ES-I3 (cell line): ENCODE measurements around the gene HYDIN.
A peak's percentile ranks its signal among the peaks of the same experiment; 100 is the strongest.
"Not testable (repeated sequence)": the region's sequence is repeated elsewhere in the genome, so short reads cannot be mapped to it uniquely, and the experiment has no call there.

ENCODE experiments used
- H3K36me3 ChIP-seq: 2 replicates; pipeline ENCODE4 v1.6.1; 2013; ENCODE audit warnings: mild to moderate bottlenecking, low read length, control low read depth, moderate library complexity; ENCODE audit not compliant: insufficient read depth
- H3K4me1 ChIP-seq: 2 replicates; pipeline ENCODE4 v1.6.1; 2013; ENCODE audit warnings: mild to moderate bottlenecking, control low read depth, low read length; ENCODE audit not compliant: insufficient read depth
- H3K9ac ChIP-seq: 2 replicates; pipeline ENCODE4 v1.6.1; 2013; ENCODE audit warnings: low read depth, mild to moderate bottlenecking, low read length, moderate library complexity
- H3K9me3 ChIP-seq: 2 replicates; pipeline ENCODE4 v1.6.1; 2013; ENCODE audit warnings: mild to moderate bottlenecking, low read length, moderate library complexity; ENCODE audit not compliant: control insufficient read depth, insufficient read depth

Gene HYDIN

DNA sequence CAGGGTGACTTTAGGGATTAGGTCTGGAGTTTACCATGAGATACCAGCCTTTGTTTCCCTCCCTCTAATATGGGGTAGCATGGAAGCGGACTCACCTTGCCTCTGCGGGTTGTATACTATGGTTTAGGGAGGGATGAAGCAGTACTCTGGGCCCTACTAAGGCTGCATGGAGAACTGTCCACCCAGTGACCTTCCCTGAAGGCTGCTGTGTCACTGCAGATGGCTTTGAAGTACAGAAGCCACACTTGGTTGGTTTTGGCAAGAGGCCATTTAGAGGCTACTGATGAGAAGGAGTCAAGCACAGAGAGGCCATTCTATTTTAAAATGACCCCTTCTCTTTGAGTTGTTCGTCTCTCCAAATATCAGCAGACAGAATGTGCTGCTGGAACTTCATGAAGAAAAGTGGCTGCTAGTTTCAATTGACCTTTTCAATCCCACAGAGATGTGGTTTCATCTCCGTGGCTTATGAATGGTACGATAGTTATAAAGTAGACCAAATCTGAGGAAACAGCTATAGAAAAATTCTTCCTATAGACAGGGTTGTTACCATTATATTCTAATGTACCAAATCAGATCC is 208.5 kb downstream of the HYDIN start:
- H3K36me3 ChIP-seq, H3K4me1 ChIP-seq, H3K9me3 ChIP-seq, H3K9ac ChIP-seq: not testable (repeated sequence)

DNA sequence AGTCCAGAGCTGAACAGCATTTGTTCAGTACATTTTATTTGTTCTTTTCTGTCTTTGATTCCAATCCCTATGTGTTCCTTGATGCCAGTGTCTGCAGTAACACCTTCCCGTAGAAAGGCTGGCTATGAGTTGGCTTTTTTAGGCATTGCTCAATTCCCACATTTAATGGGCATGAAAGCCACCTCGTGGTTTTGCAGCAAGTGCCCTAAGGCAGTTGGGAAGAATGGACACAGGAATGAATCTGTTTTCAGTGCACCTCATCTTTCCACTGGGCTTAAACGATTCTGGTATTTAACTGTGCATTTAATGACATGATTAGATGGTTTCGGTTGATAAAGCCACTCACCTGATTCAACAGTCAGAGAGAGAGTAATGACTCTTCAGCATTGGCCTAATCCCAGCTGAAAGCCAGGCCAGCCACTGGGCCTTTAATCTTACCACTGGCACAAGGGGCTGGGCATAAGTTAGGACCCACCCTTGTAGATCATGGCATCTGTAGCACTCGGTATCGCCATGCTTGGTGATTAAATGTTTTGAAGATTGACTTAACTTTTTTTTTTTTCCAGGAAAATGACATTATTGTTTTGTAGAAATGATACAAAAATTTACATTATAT is 211.3 kb downstream of the HYDIN start:
- not testable (repeated sequence) for H3K9ac ChIP-seq, H3K4me1 ChIP-seq, H3K9me3 ChIP-seq, H3K36me3 ChIP-seq

DNA sequence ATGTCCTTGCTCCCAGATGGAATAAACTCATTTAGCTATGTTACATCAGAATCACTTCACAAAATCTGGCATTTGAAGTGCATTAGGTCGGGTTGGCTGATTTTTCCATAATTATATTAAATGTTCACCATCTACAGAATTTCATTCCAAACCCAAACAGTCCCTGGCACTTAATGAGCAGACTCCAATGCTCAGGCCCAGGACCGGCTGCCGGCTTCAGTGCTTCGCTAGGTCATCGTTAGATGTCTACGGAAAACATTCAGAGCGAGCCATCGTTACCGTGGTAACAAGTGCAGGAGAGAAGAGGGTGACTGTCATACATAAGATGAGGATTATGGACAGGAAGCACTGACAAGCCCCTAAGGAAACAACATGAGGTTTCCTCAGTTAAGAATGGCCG is 215.1 kb downstream of the HYDIN start:
- H3K36me3 ChIP-seq, H3K9ac ChIP-seq, H3K9me3 ChIP-seq, H3K4me1 ChIP-seq: not testable (repeated sequence)

DNA sequence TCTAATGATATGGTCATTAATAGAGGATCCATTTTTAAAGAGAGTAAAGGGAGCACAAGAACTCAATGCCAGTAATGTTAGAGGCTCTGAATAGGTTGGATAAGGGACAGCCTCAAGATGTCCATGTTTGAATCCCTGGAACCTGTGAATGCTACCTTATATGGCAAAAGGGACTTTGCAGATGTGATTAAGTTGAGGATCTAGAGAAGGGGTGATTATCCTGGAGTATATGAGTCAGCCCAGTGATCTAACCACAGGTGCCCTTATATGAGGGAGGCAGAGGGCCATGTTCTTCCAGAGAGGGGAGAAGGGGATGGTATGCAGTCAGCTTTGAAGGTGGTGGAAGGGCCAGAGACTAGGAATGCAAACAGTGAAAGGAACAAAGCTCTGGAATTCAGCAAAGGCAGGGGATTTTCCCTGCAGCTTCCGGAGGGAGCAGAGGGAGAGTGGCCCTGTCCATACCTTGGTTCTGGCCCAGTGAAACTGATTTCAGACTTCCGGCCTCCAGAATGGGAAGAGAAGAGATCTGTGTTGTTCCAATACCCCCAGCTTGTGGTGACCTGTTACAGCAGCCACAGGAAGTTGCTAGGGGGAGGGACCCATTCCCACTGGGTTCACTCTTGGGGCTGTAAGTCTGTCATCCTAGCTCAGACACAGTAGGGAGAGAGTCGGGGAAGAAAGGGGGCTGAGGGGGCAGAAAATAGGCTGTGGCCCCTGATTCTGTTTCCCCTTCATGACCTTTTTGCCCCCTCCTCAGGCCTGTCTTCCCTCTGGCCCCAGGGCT is 220.9 kb downstream of the HYDIN start:
- not testable (repeated sequence) for H3K36me3 ChIP-seq, H3K4me1 ChIP-seq, H3K9me3 ChIP-seq
- 0 out of 2 replicates have a peak overlapping the region, but pooled peaks have one; percentile 11 for H3K9ac ChIP-seq

DNA sequence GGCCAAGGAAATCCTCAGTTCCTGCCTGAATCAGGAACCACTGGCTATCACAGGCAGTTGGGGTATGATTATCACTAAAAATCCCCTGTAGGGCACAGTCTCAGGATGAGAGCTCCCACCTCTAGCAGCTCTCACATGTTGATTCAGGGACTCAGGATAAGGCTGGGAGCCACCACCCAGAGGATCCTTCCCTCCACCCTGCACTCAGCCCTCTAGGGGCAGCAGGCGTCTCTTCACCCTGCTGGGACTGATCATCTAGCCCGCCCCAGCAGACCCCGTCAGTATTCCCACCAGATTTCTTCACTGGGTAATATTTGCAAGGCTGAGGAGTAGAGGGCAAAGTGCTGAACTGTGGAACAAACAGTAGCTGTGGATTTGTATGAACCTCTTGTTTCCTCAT is 224.0 kb downstream of the HYDIN start:
- not testable (repeated sequence) for H3K9me3 ChIP-seq, H3K9ac ChIP-seq, H3K4me1 ChIP-seq, H3K36me3 ChIP-seq

DNA sequence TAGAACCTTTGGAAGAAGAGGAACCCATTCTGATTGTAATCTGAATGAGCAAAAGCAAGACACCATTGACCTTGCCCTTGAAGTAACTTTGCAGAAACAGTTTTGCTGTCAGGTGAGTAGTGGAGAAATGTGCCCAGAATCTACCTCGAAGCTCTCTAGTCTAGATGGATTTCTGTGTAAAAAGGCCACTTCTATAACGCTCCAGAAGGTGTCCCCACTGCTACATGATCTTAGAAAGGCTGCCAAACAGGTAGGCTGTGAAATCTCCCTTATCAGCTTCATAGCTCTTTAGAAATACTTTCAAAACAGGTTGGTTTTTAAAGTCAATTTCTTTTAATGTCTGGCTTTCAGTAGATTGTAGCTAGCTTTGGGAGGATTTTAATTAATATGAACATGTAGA is 230.8 kb downstream of the HYDIN start:
- not testable (repeated sequence) for H3K9ac ChIP-seq, H3K36me3 ChIP-seq, H3K9me3 ChIP-seq, H3K4me1 ChIP-seq

DNA sequence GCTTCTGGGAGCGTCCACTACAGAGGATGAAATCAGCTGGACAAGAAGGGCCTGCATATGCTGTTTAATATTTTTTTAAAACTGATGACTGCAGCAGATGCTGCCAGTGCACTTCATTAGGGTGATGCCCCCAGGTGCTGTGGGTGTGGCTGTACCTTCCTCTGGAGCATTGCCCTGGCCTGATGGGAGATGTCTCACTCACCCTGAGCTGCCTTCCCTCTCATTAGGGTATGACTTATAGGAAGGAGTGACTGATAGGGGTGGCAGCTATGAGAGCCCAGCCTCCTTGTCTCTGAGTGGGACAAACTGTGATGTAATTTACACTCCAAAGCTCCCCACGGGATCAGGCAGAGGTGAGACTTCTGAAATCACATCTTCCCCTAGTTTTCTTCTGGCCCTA is 234.7 kb downstream of the HYDIN start:
- not testable (repeated sequence) for H3K4me1 ChIP-seq, H3K9me3 ChIP-seq, H3K9ac ChIP-seq, H3K36me3 ChIP-seq

DNA sequence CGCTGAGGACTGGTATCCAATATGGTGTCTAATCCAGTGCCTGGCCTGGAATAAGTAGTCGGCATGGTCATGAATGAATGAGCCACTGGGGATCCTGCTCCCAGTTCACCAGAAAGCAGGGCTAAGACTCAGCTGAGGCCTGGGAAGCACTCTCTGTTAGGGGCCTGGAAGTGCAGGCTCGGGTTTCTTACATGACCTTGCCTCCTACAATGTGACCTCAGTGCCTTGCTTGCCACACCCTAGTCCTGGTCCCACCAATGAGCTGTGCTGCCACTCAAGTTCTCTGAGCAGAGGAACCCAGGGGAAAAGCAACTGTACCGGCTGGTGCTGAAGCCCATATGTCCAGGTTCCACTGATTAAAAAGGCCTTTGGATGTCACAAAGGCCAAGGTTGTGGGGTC is 238.0 kb downstream of the HYDIN start:
- not testable (repeated sequence) for H3K4me1 ChIP-seq, H3K9me3 ChIP-seq, H3K9ac ChIP-seq, H3K36me3 ChIP-seq

DNA sequence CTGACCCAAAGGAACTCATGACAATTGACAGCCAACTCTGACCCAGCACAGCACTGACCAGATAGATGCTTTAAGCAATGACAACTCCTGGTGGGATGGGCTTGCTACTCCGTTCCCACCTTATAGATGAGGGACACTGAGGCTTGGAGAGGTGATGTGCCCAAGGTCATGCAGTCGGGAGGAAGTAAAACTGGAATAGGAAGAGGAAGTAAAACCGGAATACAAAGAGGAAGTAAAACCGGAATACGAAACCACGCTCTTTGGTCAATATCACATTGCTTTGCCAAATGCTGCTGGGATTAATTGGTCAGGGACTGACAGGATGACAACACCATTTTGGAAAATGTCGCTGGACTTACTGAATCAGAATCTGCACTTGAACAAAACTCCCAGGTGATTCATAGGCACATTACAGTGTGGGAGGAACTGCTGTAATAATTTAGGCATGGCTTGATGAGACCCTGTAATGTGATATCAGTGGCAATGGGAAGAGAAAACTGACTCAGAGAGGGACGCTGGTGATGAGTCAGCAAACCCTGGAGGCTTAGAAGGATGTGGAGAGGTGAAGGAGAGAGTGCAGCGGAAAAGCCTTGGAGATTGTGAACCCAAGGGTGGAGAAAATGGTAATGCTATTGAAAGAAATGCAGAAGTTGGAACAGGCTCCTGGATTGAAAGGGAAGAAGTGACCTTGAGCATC is 243.4 kb downstream of the HYDIN start:
- not testable (repeated sequence) for H3K9me3 ChIP-seq, H3K4me1 ChIP-seq, H3K36me3 ChIP-seq

DNA sequence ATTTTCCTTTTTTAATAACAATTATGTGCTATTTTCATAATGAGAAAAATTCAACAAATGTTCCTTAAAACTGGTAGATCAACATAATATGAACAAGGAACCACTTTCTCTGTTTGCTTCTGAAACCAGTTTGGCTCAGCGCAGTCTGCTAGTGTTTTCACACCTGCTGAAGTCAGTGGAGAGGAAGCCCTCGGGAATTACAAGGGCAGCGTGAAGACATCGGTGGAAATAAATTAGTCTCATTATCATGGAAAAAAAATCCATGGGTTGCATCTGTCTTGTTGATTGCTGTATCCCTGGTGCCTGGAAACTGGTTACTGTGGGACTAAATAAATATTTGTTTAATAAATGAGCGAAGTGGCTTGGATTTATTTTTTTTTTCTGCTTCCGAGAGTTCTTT is 245.8 kb downstream of the HYDIN start:
- H3K4me1 ChIP-seq, H3K36me3 ChIP-seq, H3K9me3 ChIP-seq, H3K9ac ChIP-seq: not testable (repeated sequence)

More for the DNA sequence above, 243.4 kb downstream of the HYDIN start:
- H3K9ac ChIP-seq, result not testable (repeated sequence)

DNA sequence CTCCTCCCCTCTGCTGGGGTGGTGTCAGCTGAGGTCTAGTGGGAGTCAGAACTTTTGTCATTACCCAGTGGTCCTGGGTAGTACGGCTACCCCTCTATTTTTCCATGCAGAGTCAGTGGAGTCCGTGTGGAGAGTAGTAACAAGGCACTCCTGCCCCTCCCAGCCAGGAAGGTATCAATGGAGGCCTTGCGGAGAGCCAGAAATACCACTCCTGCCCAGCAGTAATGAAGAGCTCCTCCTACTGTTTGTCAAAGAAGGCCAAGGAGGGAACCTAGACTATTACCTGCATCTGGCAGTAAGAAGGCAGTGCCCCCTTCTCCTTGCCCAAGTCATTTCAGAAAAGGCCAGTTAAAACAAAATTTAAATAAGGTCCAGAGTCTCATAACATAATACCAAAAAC is 262.2 kb downstream of the HYDIN start:
- H3K9me3 ChIP-seq, H3K9ac ChIP-seq: not testable (repeated sequence)

DNA sequence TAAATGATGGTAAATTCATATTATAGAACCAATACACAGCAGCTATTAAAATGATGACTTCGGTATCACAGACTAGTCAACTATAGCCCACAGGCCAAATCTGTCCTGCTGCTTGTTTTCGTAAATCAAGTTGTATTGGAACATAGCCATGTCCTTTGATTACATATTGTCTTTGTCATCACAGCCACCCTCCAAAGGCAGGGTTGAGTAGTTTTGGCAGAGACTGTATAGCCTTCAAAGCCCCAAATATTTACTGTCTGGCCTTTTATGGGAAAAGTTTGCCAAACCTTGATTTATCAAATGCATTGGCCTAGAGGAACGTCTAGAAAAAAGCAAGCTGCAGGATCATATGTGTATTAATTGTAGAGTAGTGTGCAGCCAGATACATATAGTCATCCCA is 270.4 kb downstream of the HYDIN start:
- H3K9me3 ChIP-seq, H3K4me1 ChIP-seq, H3K9ac ChIP-seq, H3K36me3 ChIP-seq: not testable (repeated sequence)

More for the DNA sequence above, 262.2 kb downstream of the HYDIN start:
- H3K36me3 ChIP-seq, H3K4me1 ChIP-seq: not testable (repeated sequence)

DNA sequence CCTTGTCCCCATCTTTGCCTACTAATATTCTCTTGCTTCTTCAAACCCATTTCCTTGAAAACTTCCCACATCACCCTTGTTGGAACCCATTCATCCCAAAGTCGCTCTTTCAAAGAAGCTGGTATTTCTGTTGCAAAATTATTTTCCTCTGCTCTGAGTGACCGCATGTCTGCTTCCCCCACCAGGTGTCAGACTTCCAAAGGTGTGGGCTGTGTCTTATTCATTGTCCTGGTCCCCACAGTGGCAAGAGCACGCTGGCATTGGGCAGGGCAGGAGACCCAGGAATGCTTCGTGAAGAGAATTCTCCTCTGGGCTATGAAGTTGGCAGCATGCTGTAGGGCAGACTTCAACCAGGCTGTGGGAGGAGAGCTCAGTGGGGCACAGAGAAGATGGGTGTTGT is 275.6 kb downstream of the HYDIN start:
- H3K9me3 ChIP-seq, H3K36me3 ChIP-seq, H3K9ac ChIP-seq, H3K4me1 ChIP-seq: not testable (repeated sequence)

DNA sequence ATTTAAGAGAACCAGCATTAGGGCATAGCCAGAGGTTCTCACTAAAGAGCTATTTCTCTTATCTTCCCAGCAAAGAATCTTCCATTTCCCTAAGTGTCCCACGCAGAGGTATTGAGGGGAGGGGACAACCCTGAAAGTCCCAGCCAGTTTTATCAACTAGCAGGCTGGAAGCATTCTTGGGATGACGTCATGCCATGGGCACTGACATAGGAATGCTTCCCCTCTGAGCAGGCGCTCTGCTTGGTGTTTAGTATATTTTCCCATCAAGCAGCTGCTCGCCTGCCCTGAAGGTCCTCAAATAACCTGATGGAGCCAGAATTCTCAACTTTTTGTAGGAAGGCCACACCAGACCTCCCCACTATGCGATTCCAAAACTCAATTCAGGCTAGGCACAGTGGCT is 276.7 kb downstream of the HYDIN start:
- H3K36me3 ChIP-seq, H3K9ac ChIP-seq, H3K4me1 ChIP-seq, H3K9me3 ChIP-seq: not testable (repeated sequence)

DNA sequence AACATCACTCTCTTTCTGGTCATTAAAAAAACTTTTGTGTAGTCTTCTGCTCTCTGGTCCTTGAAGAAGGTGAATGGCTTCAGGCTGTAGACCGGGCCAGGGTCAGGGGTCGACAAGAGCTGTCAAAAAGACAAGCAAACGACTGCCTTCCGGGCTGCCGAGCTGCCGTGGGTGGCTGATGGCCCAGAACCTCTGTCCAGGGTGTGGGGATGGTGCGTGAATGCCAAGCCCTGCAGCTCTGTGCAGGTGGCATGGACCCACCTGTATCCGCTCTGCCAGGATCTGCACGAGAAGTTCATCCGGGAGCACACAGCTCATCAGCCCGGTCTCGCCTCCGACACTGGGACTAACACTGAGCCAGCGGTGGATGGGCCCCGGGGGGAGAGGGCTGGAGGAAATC is 287.0 kb downstream of the HYDIN start:
- H3K9me3 ChIP-seq, H3K9ac ChIP-seq, H3K36me3 ChIP-seq, H3K4me1 ChIP-seq: not testable (repeated sequence)
